Measurements from ENCODE around the gene TMPRSS9.

The TMPRSS9 gene

DNA sequence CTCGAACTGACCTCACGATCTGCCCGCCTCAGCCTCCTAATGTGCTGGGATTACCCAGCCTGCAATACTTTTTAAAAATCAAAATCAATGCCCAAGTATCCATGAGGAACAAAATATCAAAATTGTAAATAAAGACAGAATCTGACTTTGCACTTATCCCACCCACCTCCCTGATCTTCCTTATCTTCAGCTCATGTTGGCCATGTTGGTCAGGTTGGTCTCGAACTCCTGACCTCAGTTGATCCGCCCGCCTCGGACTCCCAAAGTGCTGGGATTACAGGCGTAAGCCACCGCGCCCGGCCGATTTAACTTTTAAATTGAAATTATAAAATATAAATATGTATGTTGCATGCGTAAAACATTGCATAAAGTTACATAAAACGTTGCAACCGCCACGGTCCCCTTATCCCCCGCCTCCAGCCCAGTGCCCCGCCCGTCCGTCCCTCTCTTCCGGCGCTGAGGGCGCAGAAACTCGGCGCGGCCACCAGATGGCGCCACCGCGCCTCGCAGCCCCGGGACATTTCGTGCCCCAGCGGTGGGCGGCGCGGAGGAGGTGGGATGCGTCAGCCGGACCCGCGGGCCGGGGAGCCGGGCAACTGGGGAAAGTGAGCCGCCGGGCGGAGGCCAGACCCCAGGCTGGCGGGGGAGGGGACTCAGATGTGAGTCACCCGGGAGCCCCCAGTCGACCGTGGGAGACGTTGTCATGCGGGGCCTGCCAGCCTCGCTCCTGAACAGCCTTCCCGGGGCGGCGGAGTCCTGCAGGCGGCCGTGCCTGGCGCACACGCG lies 114.4 kb downstream of the TMPRSS9 start:
- peak overlapping the region; percentile 98 for H3K18ac ChIP-seq (ENCODE audit: low read length)
- peak overlapping the region; percentile 89 for H3K27ac ChIP-seq (ENCODE audit: low read depth, low read length)
- H2BK5ac ChIP-seq (ENCODE audit: low read depth, low read length, poor library complexity): peak overlapping the region; percentile 98
- peak overlapping the region; percentile 24 for H3K9ac ChIP-seq (ENCODE audit: low read length)
- H3K4me2 ChIP-seq (ENCODE audit: low read length): peak overlapping the region; percentile 64
- no peak overlapping the region for H3K23ac ChIP-seq (ENCODE audit: low read length)
- peaks cover 47% of the 10 kb centered on the region for H3K79me1 ChIP-seq (ENCODE audit: low read length)
- peaks cover 16 to 18% of the 10 kb centered on the region in 2 experiments for H3K36me3 ChIP-seq (ENCODE audit: control insufficient read depth in 1 of 2, insufficient read depth in 2 of 2, low read length in 2 of 2)
- no peaks in the 10 kb centered on the region for H3K27me3 ChIP-seq (ENCODE audit: insufficient read depth, low read length)
- H4K8ac ChIP-seq (ENCODE audit: low read depth, low read length): peak overlapping the region; percentile 86
- H3K9me3 ChIP-seq (ENCODE audit: insufficient read depth, low read depth, low read length): no peaks in the 10 kb centered on the region
- peak; percentile 92 to 94 for DNase-seq
- peak overlapping the region; percentile 88 for H2AK5ac ChIP-seq (ENCODE audit: low read length)
- H3K79me2 ChIP-seq (ENCODE audit: control insufficient read depth, insufficient read depth, low read length, poor library complexity): peaks cover 30% of the 10 kb centered on the region
- H2BK12ac ChIP-seq (ENCODE audit: low read length): peak overlapping the region; percentile 84
- peak overlapping the region; percentile 86 for H2AFZ ChIP-seq (ENCODE audit: insufficient read depth, low read length, poor library complexity)
- no CpG with 5 or more reads among the region's 60 CpGs for WGBS (ENCODE audit: extremely low coverage, insufficient coverage, insufficient read length)
- peak overlapping the region; percentile 95 for H4K91ac ChIP-seq (ENCODE audit: low read depth, low read length)
- peak overlapping the region; percentile 97 for H3K14ac ChIP-seq (ENCODE audit: low read length)
- H3K4me1 ChIP-seq (ENCODE audit: control insufficient read depth in 1 of 2, insufficient read depth in 2 of 2, low read length in 2 of 2): peaks cover 11 to 13% of the 10 kb centered on the region in 2 experiments
- peak overlapping the region; percentile 82 for H4K12ac ChIP-seq (ENCODE audit: low read depth, low read length)
- H2BK120ac ChIP-seq (ENCODE audit: insufficient read depth, low read length, poor library complexity): peak overlapping the region; percentile 96
- H3K4ac ChIP-seq (ENCODE audit: low read depth, low read length): peak overlapping the region; percentile 96
- peak overlapping the region; percentile 76 for H3K4me3 ChIP-seq (ENCODE audit: low read depth, low read length)

DNA sequence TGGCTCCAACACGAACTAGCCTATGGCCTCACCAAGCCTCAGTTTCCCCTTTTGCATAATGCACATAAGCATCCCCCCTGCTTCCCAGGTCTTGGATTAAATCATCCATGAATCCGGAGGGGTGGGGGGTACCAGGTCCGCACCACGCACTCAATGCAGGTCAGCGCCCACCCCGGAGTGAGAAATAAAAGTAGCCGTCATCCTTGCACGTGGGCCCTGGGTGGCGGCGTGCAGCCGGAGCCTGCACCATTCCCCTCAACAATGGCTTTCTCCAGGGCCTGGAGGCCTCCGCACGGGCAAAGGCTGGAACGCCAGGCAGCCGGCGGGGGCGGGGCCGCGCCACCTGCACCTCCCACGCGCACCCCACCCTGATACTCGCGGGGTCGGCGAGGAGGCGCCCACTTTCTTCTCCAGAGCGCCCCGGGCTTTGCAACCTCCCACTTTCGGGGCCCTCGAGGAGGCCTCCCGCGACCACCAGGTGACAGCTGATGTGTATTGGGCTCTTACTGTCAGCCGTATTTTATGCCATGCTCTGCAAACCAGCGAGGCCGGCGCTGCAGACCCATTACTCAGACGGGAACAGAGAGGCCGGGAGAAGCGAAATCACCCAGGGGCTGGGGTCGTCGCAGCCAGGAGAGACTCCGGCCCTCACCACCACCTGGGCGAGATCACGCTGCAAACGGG lies 115.1 kb downstream of the TMPRSS9 start:
- H3K4me1 ChIP-seq (ENCODE audit: control insufficient read depth in 1 of 2, insufficient read depth in 2 of 2, low read length in 2 of 2): peaks cover 12 to 14% of the 10 kb centered on the region in 2 experiments
- H2BK12ac ChIP-seq (ENCODE audit: low read length): peak overlapping the region; percentile 84
- no CpG with 5 or more reads among the region's 45 CpGs for WGBS (ENCODE audit: extremely low coverage, insufficient coverage, insufficient read length)
- H3K4me2 ChIP-seq (ENCODE audit: low read length): peak overlapping the region; percentile 64
- H2BK120ac ChIP-seq (ENCODE audit: insufficient read depth, low read length, poor library complexity): peak overlapping the region; percentile 96
- peak overlapping the region; percentile 98 for H2BK5ac ChIP-seq (ENCODE audit: low read depth, low read length, poor library complexity)
- H3K14ac ChIP-seq (ENCODE audit: low read length): peak overlapping the region; percentile 97
- H4K91ac ChIP-seq (ENCODE audit: low read depth, low read length): peak overlapping the region; percentile 95
- H3K27me3 ChIP-seq (ENCODE audit: insufficient read depth, low read length): no peaks in the 10 kb centered on the region
- no peak overlapping the region for H3K23ac ChIP-seq (ENCODE audit: low read length)
- H2AFZ ChIP-seq (ENCODE audit: insufficient read depth, low read length, poor library complexity): peak overlapping the region; percentile 86
- peak overlapping the region; percentile 89 for H3K27ac ChIP-seq (ENCODE audit: low read depth, low read length)
- H3K9me3 ChIP-seq (ENCODE audit: insufficient read depth, low read depth, low read length): no peaks in the 10 kb centered on the region
- peaks cover 30% of the 10 kb centered on the region for H3K79me2 ChIP-seq (ENCODE audit: control insufficient read depth, insufficient read depth, low read length, poor library complexity)
- peak overlapping the region; percentile 98 for H3K18ac ChIP-seq (ENCODE audit: low read length)
- peak overlapping the region; percentile 88 for H2AK5ac ChIP-seq (ENCODE audit: low read length)
- peak overlapping the region; percentile 86 for H4K8ac ChIP-seq (ENCODE audit: low read depth, low read length)
- H3K4ac ChIP-seq (ENCODE audit: low read depth, low read length): peak overlapping the region; percentile 96
- H4K12ac ChIP-seq (ENCODE audit: low read depth, low read length): peak overlapping the region; percentile 82
- peak; percentile 35 to 64 for DNase-seq
- peaks cover 47% of the 10 kb centered on the region for H3K79me1 ChIP-seq (ENCODE audit: low read length)
- H3K36me3 ChIP-seq (ENCODE audit: control insufficient read depth in 1 of 2, insufficient read depth in 2 of 2, low read length in 2 of 2): peaks cover 16 to 18% of the 10 kb centered on the region in 2 experiments
- peak overlapping the region; percentile 49 for H3K9ac ChIP-seq (ENCODE audit: low read length)
- peak overlapping the region; percentile 76 for H3K4me3 ChIP-seq (ENCODE audit: low read depth, low read length)
